NCI-H2227 treated with DMSO at 0.1 percent for 48 hours (cell line): ENCODE data around the gene SMOC2.
"Not testable (repeated sequence)": the region's sequence is repeated elsewhere in the genome, so short reads cannot be mapped to it uniquely, and the experiment has no call there.

ENCODE experiments used
- DNase-seq: peaks from one replicate; lab custom pipeline; 2025; lab: John Stamatoyannopoulos, UW

The SMOC2 gene

GRCh38 chr6:168655462-168656152, 214.6 kb downstream of the SMOC2 start:
- DNase-seq: no peak

DNA sequence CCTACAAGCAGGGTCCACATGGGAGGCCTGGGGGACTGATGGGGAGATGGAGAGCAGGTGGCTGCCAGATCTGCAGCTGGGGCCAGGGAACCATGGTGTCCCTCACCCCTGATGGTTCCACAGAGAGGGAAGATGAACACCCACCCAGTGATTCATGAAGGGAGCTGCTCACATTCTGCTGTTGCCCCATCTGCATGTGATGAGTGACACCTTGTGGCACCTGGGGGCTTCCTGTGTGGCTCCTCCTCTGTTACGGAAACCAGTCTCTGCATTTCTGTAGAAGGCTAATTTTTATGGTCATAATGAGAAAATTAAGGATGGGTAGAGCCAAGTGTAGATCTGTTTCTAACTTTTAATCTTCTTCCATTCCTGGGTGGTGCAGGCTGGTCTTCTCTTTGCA, 217.1 kb downstream of the SMOC2 start:
- DNase-seq: no peak

- no peak for DNase-seq
Measured at GRCh38 chr6:168660400-168660945, 219.5 kb downstream of the SMOC2 start.

DNA sequence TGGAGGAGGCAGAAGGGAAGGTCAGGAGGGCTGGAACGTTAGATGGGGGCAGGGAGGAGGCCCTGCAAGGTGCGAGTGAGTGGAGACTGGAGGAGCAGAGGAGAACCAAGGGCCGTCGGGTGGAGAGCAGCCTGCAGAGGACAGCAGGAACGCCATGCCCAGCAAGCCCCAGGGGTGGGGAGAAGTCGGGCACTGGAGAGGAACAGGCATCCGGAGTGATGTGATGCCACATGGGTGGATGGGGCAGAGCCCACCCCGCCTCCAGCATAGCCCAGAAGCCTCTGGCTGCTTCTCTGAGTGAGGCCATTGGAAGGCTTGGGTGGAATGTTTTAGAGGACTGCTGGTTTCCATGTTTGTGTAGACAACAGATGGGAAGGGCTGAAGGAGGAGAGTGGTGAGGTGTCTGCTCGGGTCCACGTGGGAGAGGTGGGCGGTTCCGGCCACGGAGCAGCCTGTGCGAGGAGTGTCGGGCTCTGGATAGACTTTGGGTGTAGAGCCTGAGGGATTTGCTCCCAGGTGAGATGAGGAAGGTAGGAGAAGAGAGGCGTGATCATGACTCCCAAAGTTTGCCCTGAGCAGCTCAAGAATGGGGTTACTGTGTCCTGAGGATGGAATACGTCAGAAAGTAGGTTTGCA, 221.4 kb downstream of the SMOC2 start:
- no peak for DNase-seq

GRCh38 chr6:168663041-168663440, 222.1 kb downstream of the SMOC2 start:
- no peak for DNase-seq

GRCh38 chr6:168664956-168665355, 224.0 kb downstream of the SMOC2 start:
- DNase-seq: no peak

DNA sequence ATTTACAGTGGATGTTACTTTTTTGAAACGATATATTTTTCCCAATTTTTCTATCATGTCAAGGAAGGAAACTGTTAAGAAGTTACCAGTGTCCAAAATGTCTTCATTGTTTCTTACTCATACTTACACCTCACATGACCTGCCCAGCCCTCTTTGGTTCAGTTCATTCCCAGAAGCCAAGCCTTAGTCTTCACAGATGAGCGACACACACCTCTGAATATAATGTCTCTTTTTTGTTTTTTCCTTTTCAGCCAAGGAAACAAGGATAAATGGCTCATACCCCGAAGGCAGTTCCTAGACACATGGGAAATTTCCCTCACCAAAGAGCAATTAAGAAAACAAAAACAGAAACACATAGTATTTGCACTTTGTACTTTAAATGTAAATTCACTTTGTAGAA, 225.2 kb downstream of the SMOC2 start:
- no peak for DNase-seq

- no peak for DNase-seq
Measured at GRCh38 chr6:168666699-168667427, 225.9 kb downstream of the SMOC2 start.

DNA sequence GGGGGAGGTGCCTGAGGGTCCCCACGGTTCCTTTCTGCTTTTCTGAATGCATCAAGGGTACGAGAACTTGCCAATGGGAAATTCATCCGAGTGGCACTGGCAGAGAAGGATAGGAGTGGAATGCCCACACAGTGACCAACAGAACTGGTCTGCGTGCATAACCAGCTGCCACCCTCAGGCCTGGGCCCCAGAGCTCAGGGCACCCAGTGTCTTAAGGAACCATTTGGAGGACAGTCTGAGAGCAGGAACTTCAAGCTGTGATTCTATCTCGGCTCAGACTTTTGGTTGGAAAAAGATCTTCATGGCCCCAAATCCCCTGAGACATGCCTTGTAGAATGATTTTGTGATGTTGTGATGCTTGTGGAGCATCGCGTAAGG, 226.4 kb downstream of the SMOC2 start:
- no peak for DNase-seq

GRCh38 chr6:168670401-168670985, 229.5 kb downstream of the SMOC2 start:
- DNase-seq: no peak

GRCh38 chr6:168671028-168671862, 230.3 kb downstream of the SMOC2 start:
- no peak for DNase-seq

- DNase-seq: no peak
Measured at GRCh38 chr6:168671863-168672546, 231.0 kb downstream of the SMOC2 start.

DNA sequence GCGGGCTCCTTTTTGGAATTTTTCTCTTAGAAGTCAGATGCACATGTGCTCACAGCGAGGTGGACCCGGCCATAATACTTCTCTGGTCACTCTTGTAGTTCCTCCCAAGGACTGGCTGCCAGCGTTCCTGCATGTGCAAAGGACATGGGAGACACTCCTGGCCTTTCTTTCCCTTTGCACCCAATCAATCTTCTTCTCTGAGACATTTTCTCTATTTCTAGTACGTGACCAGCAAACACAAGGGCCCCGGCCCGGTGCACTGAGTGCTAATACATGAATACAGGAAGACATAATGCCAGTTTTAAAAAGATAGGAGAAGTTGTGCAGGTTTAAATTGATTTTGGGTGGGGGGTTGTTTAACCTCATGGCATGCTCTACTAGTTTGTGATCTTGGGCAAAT, 233.6 kb downstream of the SMOC2 start:
- DNase-seq: no peak

DNA sequence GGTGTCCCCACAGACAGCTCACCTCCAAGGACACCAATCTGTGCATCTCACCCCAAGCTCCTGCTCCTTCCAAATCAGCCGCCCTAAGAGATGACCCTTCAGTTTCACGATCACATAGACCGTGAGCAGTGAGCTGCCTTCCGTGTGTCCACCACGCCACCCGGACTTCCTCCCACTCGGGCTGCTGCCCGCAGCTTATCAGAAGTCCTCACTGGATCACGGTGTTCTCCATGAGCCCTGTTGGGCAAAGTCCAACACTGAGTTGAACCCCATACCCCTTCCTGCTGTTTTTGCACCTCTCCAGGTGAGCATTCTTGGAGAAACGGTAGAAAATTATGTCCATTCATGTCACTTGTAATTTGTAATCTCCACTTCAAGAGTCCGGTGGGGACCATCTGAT, 234.4 kb downstream of the SMOC2 start:
- DNase-seq: no peak

DNA sequence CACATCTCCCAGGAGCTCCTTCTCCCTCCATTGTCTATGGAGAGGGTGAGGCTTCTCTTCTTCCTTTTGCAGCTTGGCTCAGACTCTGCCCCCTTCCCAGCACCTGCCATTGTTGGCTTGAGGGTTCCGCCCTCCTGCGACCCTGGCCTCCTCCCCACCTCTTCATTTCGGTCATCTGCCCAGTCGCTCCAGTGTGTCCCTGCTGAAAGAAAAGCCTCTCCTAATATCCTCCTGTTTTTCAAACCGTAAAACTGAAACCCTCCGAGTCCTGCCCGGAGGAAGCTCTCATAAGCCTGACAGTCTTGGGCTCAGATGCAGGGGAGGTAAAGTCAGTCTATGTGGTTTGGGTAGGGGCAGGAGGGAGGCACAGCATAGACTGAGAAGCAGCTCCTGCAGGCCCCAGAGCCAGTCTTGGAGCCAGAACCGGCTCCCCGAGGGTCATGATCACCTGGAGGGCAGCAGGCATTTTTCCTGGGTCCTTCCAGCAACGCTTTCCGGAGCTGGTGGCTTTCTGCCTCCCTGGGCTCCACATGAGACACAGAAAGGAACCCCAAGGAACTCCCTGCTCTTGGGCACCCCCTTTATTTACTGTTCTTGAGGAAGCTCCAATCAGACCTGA, 235.1 kb downstream of the SMOC2 start:
- no peak for DNase-seq

DNA sequence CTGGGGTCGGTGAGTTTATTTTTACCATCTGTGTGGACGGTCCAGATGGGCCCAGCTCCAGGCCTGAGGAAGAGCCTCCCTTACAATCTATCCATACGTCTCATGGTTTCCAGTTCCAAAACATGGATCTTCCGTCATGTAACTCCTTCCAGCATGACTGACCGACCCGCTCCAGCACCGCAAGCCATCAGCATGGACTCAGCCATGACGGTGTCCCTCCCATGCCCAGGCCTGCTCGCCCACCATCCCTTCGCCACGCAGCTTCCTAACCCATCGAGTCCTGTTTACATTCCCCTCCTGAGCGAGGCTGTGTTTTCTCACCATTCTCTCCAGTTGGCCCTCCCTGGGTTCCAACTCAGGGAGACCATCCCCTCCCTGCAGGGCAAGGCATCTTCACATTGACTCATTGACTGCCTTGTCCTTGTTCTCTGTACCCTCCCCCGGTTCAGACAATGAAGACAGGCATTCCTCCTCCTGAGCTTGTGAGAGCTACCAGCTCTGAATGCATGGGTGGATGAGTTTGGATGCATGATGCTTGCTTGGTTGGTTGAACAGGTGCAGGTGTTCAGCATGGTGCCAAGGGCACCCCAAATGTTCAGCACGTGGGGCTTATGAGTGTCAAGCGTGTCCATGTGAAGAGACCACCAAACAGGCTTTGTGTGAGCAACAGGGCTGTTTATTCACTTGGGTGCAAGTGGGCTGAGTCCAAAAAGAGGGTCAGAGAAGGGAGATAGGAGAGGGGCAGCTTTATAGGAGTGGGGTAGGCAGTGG, 235.8 kb downstream of the SMOC2 start:
- no peak for DNase-seq

DNA sequence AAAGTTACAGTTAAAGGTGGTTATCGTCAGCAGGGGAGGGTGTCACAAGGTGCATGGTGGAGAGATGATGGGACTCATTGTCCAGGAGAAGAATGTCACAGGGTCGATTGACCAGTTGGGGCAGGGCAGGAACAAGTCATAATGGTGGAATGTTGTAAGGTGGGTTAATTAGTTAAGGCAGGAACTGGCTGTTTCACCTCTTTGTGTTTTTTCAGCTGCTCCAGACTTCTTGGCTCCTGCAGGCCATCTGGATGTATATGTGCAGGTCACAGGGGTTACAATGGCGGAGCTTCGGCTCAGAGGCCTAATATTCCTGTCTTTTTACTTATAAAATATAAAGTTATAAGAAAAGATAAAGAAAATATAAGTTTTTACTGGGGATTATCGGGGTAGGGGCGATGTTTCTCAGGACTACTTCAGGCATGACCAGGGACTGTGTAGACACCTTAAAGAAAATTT, 236.4 kb downstream of the SMOC2 start:
- not testable (repeated sequence) for DNase-seq

- DNase-seq: no peak
Measured at GRCh38 chr6:168678077-168678476, 237.1 kb downstream of the SMOC2 start.

GRCh38 chr6:168678588-168678987, 237.6 kb downstream of the SMOC2 start:
- no peak for DNase-seq

DNA sequence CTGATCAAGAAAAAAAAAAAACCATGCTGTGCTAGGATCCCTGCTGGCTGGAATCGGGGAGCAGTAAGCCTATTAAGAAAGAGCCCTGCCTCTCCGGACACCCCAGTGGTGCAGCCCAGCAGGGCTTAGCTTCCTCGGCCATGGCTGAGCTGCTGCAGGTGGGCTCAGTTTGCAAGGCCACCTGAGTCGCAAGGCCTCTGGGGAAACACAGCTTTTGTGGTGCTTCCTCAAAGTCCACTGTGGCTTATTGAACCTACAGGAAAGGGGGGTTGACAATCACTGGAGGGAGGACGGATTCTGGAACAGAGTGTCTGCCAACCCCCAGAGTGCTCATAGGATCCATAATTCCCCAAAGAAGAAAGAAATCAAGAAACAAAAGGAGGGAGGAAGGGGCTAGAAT, 240.8 kb downstream of the SMOC2 start:
- no peak for DNase-seq
